ENCODE results near the gene SLC35E2B.
"Not testable (repeated sequence)": the region's sequence is repeated elsewhere in the genome, so short reads cannot be mapped to it uniquely, and the experiment has no call there.

SLC35E2B gene

DNA sequence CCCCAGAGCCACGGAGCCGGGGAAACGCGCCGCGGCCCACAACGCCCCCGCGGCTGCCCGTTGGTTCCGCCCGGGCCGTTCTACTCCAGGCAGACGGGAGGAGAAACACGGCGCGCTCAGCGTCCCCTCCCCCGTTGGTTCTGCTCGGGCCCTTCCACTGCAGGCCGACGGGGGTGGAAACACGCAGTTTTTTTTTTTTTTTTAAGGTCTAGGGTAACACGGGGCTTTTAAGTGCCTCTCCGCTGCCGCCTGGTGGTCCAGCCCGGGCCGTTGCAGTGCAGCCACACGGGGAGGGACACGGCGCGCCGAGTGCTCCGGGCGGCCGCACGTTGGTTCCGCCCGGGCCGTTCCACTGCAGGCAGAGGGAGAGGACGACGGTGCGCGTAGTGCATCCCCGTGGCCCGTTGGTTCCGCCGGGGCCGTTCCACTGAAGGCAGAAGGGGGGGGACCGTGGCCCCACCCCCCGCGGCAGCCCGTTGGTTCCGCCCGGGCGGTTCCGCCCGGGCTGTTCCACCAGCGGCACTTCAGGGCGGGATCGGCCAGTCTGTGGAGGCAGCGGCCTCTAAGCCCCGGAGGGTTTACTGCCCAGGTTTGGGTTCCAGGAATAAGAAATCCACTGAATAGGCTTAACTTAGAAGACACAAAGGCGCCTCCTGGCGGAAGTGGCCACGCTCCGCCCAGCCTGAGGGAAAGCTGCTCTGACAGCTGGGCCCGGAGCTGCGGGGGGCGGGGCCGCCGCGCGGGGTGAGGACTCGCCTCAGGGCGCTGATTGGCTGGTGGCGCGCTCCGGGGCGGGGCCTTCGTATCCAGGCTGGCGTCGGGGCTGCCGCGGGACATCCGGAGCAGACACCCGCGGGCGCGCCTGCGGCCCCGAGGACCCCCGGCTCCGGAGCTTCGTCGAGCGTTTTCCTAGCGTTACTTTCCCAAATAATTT is at the start of gene SLC35E2B:
TSS of gene SLC35E2B (minus strand) at position 82 of the 934 bp plus-strand sequence. CDS start 16,096 bp downstream, outside the sequence.
- H3K4me1 Mint-ChIP-seq (ENCODE audit: low read depth) = peaks cover 10% of the 10 kb centered on the region
- not testable (repeated sequence) for H3K27me3 Mint-ChIP-seq; H3K36me3 Mint-ChIP-seq (ENCODE audit: low read depth)

GRCh38 chr1:1741013-1741412 is 48.4 kb upstream of the SLC35E2B start:
- H3K4me3 Mint-ChIP-seq; H3K4me1 Mint-ChIP-seq (ENCODE audit: low read depth): not testable (repeated sequence)

More for the DNA sequence above, at the start of gene SLC35E2B:
- H3K9me3 Mint-ChIP-seq = not testable (repeated sequence)
- peak within 1 kb of the TSS; percentile 77 for H3K4me3 Mint-ChIP-seq
- peak within 1 kb of the TSS; percentile 91 for H3K27ac Mint-ChIP-seq
- peak; percentile 98 for DNase-seq

GRCh38 chr1:1738799-1739337 is 46.3 kb upstream of the SLC35E2B start:
- not testable (repeated sequence) for DNase-seq; H3K27me3 Mint-ChIP-seq; H3K9me3 Mint-ChIP-seq; H3K27ac Mint-ChIP-seq; H3K4me3 Mint-ChIP-seq; H3K4me1 Mint-ChIP-seq (ENCODE audit: low read depth)
- H3K36me3 Mint-ChIP-seq (ENCODE audit: low read depth) = peaks cover 43% of the 10 kb centered on the region

More at GRCh38 chr1:1741013-1741412, 48.4 kb upstream of the SLC35E2B start:
- peaks cover 30% of the 10 kb centered on the region for H3K36me3 Mint-ChIP-seq (ENCODE audit: low read depth)
- not testable (repeated sequence) for H3K9me3 Mint-ChIP-seq, DNase-seq, H3K27ac Mint-ChIP-seq, H3K27me3 Mint-ChIP-seq

- H3K4me3 Mint-ChIP-seq; H3K27me3 Mint-ChIP-seq; H3K4me1 Mint-ChIP-seq (ENCODE audit: low read depth); DNase-seq; H3K9me3 Mint-ChIP-seq: not testable (repeated sequence)
- Mint-ChIP-seq H3K36me3 (ENCODE audit: low read depth) (peaks cover 45% of the 10 kb centered on the region), H3K27ac (peak overlapping the region; percentile 73)
Measured at GRCh38 chr1:1737675-1738590, 45.3 kb upstream of the SLC35E2B start.

DNA sequence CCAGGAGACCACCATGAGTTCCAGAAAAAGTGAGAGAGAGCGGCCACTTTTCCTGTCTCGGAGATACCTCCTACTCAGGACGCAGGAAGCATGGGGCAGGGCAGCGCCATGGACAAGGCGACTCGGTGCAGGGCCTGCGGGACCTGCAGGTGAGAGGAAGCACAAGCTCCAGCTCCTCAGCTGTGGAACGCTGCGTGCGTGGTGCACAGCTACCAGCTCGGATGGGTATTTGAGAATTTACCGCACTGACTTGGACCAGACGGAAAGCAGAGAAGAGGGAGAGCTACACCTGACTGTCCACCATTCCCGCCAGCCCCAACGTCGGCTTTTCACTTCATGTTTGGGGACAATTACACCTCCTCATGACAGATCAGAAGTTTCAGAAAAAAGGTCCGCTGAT is 39.8 kb upstream of the SLC35E2B start:
- Mint-ChIP-seq H3K9me3 (no peaks in the 10 kb centered on the region), H3K27me3 (no peaks in the 10 kb centered on the region), H3K27ac (no peak overlapping the region), H3K4me3 (no peak overlapping the region), H3K36me3 (ENCODE audit: low read depth) (peaks cover 55% of the 10 kb centered on the region), H3K4me1 (ENCODE audit: low read depth) (peaks cover 11% of the 10 kb centered on the region)
- peak; percentile 9 for DNase-seq

- peaks cover 46% of the 10 kb centered on the region for H3K36me3 Mint-ChIP-seq (ENCODE audit: low read depth)
- H3K4me1 Mint-ChIP-seq (ENCODE audit: low read depth) = peaks cover 11% of the 10 kb centered on the region
- no peaks in the 10 kb centered on the region for H3K9me3 Mint-ChIP-seq
- no peaks in the 10 kb centered on the region for H3K27me3 Mint-ChIP-seq
- H3K4me3 Mint-ChIP-seq = no peak overlapping the region
- peak; percentile 2 for DNase-seq
- no peak overlapping the region for H3K27ac Mint-ChIP-seq
Measured at GRCh38 chr1:1730870-1731269, 38.3 kb upstream of the SLC35E2B start.

- DNase-seq, H3K4me3 Mint-ChIP-seq, H3K27ac Mint-ChIP-seq, H3K9me3 Mint-ChIP-seq, H3K27me3 Mint-ChIP-seq: not testable (repeated sequence)
- Mint-ChIP-seq H3K36me3 (ENCODE audit: low read depth) (peaks cover 40% of the 10 kb centered on the region), H3K4me1 (ENCODE audit: low read depth) (peaks cover 11% of the 10 kb centered on the region)
Measured at GRCh38 chr1:1730230-1730629, 37.6 kb upstream of the SLC35E2B start.

DNA sequence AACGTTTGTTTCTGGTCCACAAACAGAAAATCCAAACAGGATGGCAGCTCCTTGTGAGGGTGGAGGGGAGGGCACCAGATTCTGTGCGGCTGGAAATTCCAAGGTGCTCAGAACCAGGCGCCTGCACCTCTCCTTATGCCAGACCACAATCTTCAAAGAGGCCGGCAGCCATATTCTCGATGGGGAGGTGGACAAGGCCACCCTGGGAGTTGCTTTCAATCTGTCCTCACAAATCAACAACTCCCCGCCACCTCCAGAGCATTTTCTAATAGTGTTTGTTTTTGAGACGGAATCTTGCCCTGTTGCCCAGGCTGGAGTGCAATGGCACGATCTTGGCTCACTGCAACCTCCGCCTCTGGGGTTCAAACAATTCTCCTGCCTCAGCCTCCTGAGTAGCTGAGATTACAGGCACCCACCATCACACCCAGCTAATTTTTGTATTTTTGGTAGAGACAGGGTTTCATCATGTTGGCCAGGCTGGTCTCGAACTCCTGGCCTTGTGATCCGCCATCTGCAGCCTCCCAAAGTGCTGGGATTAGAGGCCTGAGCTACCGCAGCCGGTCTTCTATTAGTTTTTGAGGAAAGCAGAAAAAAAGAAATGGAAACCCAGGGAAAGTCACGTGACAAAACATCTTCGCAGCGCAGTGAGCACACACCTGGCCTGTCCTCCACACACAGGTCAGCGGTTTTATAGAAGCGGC is 36.7 kb upstream of the SLC35E2B start:
- DNase-seq, H3K9me3 Mint-ChIP-seq, H3K4me3 Mint-ChIP-seq, H3K27me3 Mint-ChIP-seq: not testable (repeated sequence)
- Mint-ChIP-seq H3K27ac (peak overlapping the region; percentile 50), H3K4me1 (ENCODE audit: low read depth) (peaks cover 11% of the 10 kb centered on the region), H3K36me3 (ENCODE audit: low read depth) (peaks cover 38% of the 10 kb centered on the region)

DNA sequence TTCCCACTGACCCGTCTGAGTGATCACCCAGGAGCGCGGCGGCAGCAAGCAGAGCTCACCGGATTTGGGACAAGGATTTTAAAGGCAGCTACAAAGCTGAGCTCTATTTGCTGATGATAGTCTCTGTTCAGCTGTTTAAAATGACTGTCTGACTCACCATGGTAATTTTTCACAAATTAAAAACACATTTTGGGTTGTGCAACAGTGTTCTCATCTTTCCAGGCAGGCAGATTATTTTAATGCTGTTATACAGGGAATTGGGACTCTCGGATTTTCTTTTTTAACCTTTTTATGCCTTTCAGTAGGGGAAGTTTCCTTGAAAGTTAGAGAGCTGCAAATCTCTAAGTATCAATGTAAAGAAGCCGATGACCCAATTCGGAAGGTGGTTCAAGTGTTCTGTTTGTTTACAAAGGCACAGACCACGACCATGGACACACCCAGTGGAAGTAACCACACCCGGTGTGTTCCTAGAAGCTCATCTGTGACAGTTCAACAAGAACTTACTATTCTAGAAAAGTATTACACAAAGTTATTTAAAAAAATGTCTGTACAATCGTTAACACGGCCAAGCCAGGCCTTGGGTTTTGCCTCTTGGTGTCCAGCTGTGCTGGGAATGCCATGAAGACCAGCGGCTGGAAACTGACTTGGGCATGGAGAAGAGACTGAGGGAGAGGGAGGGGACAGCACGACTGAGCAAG is 35.9 kb upstream of the SLC35E2B start:
- not testable (repeated sequence) for DNase-seq, H3K4me3 Mint-ChIP-seq, H3K27me3 Mint-ChIP-seq, H3K9me3 Mint-ChIP-seq
- Mint-ChIP-seq H3K36me3 (ENCODE audit: low read depth) (peaks cover 38% of the 10 kb centered on the region), H3K27ac (peak overlapping the region; percentile 83), H3K4me1 (ENCODE audit: low read depth) (peaks cover 11% of the 10 kb centered on the region)

GRCh38 chr1:1727131-1727651 is 34.6 kb upstream of the SLC35E2B start:
- H3K27ac Mint-ChIP-seq = peak overlapping the region; percentile 74
- peaks cover 11% of the 10 kb centered on the region for H3K4me1 Mint-ChIP-seq (ENCODE audit: low read depth)
- not testable (repeated sequence) for H3K4me3 Mint-ChIP-seq, DNase-seq, H3K27me3 Mint-ChIP-seq, H3K9me3 Mint-ChIP-seq
- peaks cover 29% of the 10 kb centered on the region for H3K36me3 Mint-ChIP-seq (ENCODE audit: low read depth)

DNA sequence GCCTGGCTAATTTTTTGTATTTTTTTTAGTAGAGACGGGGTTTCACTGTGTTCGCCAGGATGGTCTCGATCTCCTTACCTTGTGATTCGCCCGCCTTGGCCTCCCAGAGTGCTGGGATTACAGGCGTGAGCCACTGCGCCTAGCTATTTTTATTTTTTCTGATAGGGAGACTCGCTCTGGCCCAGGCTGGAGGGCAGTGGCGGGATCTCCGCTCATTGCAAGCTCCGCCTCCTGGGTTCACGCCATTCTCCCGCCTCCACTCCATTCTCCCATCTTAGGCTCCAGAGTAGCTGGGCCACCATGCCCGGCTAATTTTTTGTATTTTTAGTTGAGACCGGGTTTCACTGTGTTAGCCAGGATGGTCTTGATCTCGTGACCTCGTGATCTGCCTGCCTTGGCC is 33.5 kb upstream of the SLC35E2B start:
- H3K9me3 Mint-ChIP-seq, H3K27me3 Mint-ChIP-seq, DNase-seq: not testable (repeated sequence)
- Mint-ChIP-seq H3K36me3 (ENCODE audit: low read depth) (peaks cover 34% of the 10 kb centered on the region), H3K4me1 (ENCODE audit: low read depth) (peaks cover 18% of the 10 kb centered on the region), H3K27ac (peak overlapping the region; percentile 82), H3K4me3 (peak overlapping the region; percentile 57)

DNA sequence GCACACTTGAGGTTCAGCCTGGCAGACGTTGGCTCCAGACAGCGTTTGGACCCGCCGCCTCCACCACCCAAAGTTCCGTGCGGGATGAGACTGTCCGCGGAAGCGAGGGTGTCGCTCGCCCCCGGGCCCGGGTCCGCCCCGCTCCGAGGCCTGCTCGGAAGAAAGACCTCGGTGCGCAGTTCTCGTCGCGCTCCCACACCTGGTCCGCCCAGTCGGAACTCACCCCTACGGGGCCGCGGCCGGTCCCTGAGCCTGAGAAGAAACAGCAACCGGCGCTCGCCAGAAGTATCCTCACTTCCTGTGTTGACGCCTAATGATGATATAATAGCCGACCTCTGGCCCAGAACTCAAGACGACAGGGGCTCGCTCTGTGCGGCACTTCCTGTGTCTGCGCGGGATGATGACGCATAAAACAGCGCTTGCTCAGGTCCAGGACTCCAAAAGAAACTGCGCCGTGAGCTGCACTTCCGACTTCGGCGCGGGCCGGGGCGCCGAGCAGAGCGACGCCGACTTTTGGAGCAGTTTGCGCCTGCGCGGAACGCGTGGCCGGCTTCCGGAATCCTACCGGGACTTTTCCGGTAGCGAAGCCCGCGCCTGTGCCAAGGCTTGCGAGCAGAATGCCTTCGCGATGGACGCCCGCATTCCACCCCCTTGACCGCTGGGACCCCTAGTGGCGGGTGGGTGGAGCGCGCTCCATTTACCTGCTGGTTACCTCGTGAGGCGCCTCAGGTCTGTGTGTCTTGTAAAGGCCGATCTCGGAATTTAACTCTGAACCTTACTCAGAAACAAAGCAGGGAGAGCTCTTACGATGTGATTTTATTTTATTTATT is 31.7 kb upstream of the SLC35E2B start, which contains the start of gene CDK11A:
TSS of gene CDK11A (minus strand) at position 323 of the 830 bp plus-strand sequence. CDS start 1,539 bp downstream, outside the sequence.
- H3K9me3 Mint-ChIP-seq, H3K27me3 Mint-ChIP-seq: not testable (repeated sequence)
- Mint-ChIP-seq H3K4me3 (peak within 1 kb of the TSS; percentile 93), H3K4me1 (ENCODE audit: low read depth) (peaks cover 15% of the 10 kb centered on the region), H3K27ac (peak within 1 kb of the TSS; percentile 97), H3K36me3 (ENCODE audit: low read depth) (peaks cover 44% of the 10 kb centered on the region)
- peak; percentile 97 for DNase-seq
